HEK293T (cell line): ENCODE measurements around the gene REV3L.

Experiments
- BHLHE40 ChIP-seq: fragments of 450-650 bp; IDR thresholded peaks from 2 replicates; pipeline ENCODE4 v1.6.1; 2016; ENCODE audit warnings: mild to moderate bottlenecking, moderate library complexity, borderline replicate concordance
- ELF4 ChIP-seq: fragments of 450-650 bp; IDR thresholded peaks from 2 replicates; pipeline ENCODE4 v1.6.1; 2017; ENCODE audit warnings: antibody characterized with exemption
- FOXA1 ChIP-seq: fragments of 450-650 bp; IDR thresholded peaks from 2 replicates; pipeline ENCODE4 v1.6.1; 2016; ENCODE audit warnings: mild to moderate bottlenecking
- FOXK2 ChIP-seq: fragments of 450-650 bp; IDR thresholded peaks from 2 replicates; pipeline ENCODE4 v1.6.1; 2016; ENCODE audit warnings: mild to moderate bottlenecking
- FOXM1 ChIP-seq: fragments of 450-650 bp; IDR thresholded peaks from 2 replicates; pipeline ENCODE4 v1.6.1; 2017; ENCODE audit warnings: mild to moderate bottlenecking, borderline replicate concordance
- HDGF ChIP-seq: fragments of 450-650 bp; IDR thresholded peaks from 2 replicates; pipeline ENCODE4 v1.6.1; 2017; ENCODE audit warnings: antibody characterized with exemption, borderline replicate concordance
- L3MBTL2 ChIP-seq: fragments of 450-650 bp; conservative IDR thresholded peaks from 2 replicates; pipeline ENCODE4 v1.6.1; 2016; ENCODE audit warnings: mild to moderate bottlenecking
- NFRKB ChIP-seq: fragments of 450-650 bp; IDR thresholded peaks from 2 replicates; pipeline ENCODE4 v1.6.1; 2016; ENCODE audit warnings: mild to moderate bottlenecking, moderate library complexity
- SUZ12 ChIP-seq: fragments of 450-650 bp; IDR thresholded peaks from 2 replicates; pipeline ENCODE4 v1.6.1; 2016; ENCODE audit warnings: mild to moderate bottlenecking
- TARDBP ChIP-seq: fragments of 450-650 bp; IDR thresholded peaks from 2 replicates; pipeline ENCODE4 v1.6.1; 2016
- ZNF384 ChIP-seq: fragments of 450-650 bp; IDR thresholded peaks from 2 replicates; pipeline ENCODE4 v1.6.1; 2016

GRCh38 chr6:111432511-111432910 lies 50.5 kb downstream of the REV3L start:
- no peak for TF ChIP-seq BHLHE40
- no peak for TF ChIP-seq L3MBTL2
- no peak for TF ChIP-seq FOXA1
- TF ChIP-seq TARDBP: no peak
- no peak for TF ChIP-seq FOXK2
- TF ChIP-seq ELF4: no peak
- no peak for TF ChIP-seq HDGF
- no peak for TF ChIP-seq FOXM1
- TF ChIP-seq NFRKB: no peak
- no peak for TF ChIP-seq SUZ12
- no peak for TF ChIP-seq ZNF384
